Raji (cell line): Measurements from ENCODE around the gene NR3C2.

Experiments
- POLR2A ChIP-seq: IDR thresholded peaks from 2 replicates; pipeline ENCODE4 v1.6.1; 2011; ENCODE audit warnings: low read depth, low read length, control low read depth; ENCODE audit not compliant: insufficient read depth

NR3C2 gene

GRCh38 chr4:148068065-148068911, 373.9 kb downstream of the NR3C2 start:
- TF ChIP-seq POLR2A: no peak

- TF ChIP-seq POLR2A: no peak
Measured at GRCh38 chr4:148067301-148067916, 374.8 kb downstream of the NR3C2 start.

- no peak for TF ChIP-seq POLR2A
Measured at GRCh38 chr4:148065075-148065474, 377.1 kb downstream of the NR3C2 start.

GRCh38 chr4:148064451-148064850, 377.8 kb downstream of the NR3C2 start:
- TF ChIP-seq POLR2A: no peak

- TF ChIP-seq POLR2A: no peak
Measured at GRCh38 chr4:148062301-148062950, 379.8 kb downstream of the NR3C2 start.

- no peak for TF ChIP-seq POLR2A
Measured at GRCh38 chr4:148061795-148062194, 380.4 kb downstream of the NR3C2 start.

- TF ChIP-seq POLR2A: no peak
Measured at GRCh38 chr4:148061141-148061481, 381.1 kb downstream of the NR3C2 start.

- no peak for TF ChIP-seq POLR2A
Measured at GRCh38 chr4:148060264-148061140, 381.7 kb downstream of the NR3C2 start.

- TF ChIP-seq POLR2A: no peak
Measured at GRCh38 chr4:148059617-148060180, 382.5 kb downstream of the NR3C2 start.

GRCh38 chr4:148057984-148058859, 384.0 kb downstream of the NR3C2 start:
- no peak for TF ChIP-seq POLR2A

GRCh38 chr4:148057516-148057915, 384.7 kb downstream of the NR3C2 start:
- no peak for TF ChIP-seq POLR2A

- no peak for TF ChIP-seq POLR2A
Measured at GRCh38 chr4:148056879-148057278, 385.3 kb downstream of the NR3C2 start.

- TF ChIP-seq POLR2A: no peak
Measured at GRCh38 chr4:148055844-148056243, 386.4 kb downstream of the NR3C2 start.

GRCh38 chr4:148054275-148054674, 387.9 kb downstream of the NR3C2 start:
- TF ChIP-seq POLR2A: no peak
